Testis (tissue), 2 donors: ENCODE data around the gene RGS13.

Source experiments
- POLR2A ChIP-seq: fragments of 450-650 bp; IDR thresholded peaks from one replicate; pipeline ENCODE4 v1.6.1; 2017; ENCODE audit warnings: antibody characterized with exemption, mild to moderate bottlenecking, moderate library complexity
- TF ChIP-seq, protein P1 (sequence below), 3 experiments: fragments of 450-650 bp in 2 of 3; fragments of 200-600 bp in 1 of 3; sonication (generic) in 1 of 3; IDR thresholded peaks; one replicate each; pipeline ENCODE4 v1.5.1; 2016 to 2019; ENCODE audit warnings: antibody characterized with exemption in 3 of 3, mild to moderate bottlenecking in 2 of 3, moderate library complexity in 1 of 3

DNA sequence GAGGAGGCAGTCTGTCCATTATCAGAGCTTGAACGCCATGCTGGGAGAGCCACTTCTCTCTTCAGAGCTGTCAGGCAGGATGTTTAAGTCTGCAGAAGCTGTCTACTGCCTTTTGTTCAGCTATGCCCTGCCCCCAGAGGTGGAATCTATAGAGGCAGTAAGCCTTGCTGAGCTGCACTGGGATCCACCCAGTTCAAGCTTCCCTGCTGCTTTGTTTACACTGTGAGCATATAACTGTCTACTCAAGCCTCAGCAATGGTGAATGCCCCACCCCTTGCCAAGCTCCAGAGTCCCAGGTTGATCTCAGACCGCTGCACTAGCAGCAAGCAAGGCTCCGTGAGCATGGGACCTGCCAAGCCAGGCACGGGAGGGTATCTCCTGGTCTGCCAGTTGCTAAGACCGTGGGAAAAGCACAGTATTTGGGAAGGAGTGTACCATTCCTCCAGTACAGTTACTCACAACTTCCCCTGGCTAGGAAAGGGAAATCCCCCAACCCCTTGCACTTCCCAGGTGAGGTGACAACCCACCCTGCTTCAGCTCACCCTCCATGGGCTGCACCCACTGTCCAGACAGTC, 32.5 kb downstream of the RGS13 start:
- TF ChIP-seq, protein P1, sequence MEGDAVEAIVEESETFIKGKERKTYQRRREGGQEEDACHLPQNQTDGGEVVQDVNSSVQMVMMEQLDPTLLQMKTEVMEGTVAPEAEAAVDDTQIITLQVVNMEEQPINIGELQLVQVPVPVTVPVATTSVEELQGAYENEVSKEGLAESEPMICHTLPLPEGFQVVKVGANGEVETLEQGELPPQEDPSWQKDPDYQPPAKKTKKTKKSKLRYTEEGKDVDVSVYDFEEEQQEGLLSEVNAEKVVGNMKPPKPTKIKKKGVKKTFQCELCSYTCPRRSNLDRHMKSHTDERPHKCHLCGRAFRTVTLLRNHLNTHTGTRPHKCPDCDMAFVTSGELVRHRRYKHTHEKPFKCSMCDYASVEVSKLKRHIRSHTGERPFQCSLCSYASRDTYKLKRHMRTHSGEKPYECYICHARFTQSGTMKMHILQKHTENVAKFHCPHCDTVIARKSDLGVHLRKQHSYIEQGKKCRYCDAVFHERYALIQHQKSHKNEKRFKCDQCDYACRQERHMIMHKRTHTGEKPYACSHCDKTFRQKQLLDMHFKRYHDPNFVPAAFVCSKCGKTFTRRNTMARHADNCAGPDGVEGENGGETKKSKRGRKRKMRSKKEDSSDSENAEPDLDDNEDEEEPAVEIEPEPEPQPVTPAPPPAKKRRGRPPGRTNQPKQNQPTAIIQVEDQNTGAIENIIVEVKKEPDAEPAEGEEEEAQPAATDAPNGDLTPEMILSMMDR (IDR thresholded peaks at IDR 0.05): no peak
- TF ChIP-seq POLR2A: no peak
